GM12878 (cell line): ENCODE results near the gene FAM117B. TPM values are rescaled to one million over a fixed set of nuclear protein-coding genes. Genes with fewer than 3 reads are reported as not detected.

Experiments used
- ATAC-seq: fragments of 200-7000 bp; cut with Tn5 transposase; 3 replicates; pipeline ENCODE4 v1.9.1; 2020; ENCODE audit warnings: mild to moderate bottlenecking, moderate library complexity
- BruUV-seq: library from RNA; stranded (reverse); fragments of 400-500 nt; replicated peaks from 2 replicates; lab custom pipeline; 2021; lab: Mats Ljungman, UMichigan
- CTCF ChIA-PET: fragments of 300-600 bp; sonication (Branson Sonifier 250); formaldehyde crosslinking; extraction: SDS; loops from one replicate; lab custom pipeline; 2021; ENCODE audit warnings: inconsistent platforms; lab: Yijun Ruan, JAX
- POLR2A ChIA-PET: fragments of 350-600 bp; formaldehyde crosslinking; extraction: SDS; loops from one replicate; lab custom pipeline; 2021; ENCODE audit warnings: inconsistent platforms; lab: Charles Lee
- RAD21 ChIA-PET: fragments of 300-600 bp; sonication (Branson Sonifier 250); formaldehyde crosslinking; loops from one replicate; lab custom pipeline; 2023; ENCODE audit warnings: antibody characterized with exemption; ENCODE audit not compliant: unreplicated experiment; lab: Charles Lee
- SMC1A ChIA-PET: fragments of 300-600 bp; sonication (Branson Sonifier 250); formaldehyde crosslinking; loops from one replicate; lab custom pipeline; 2023; ENCODE audit not compliant: unreplicated experiment, uncharacterized antibody; lab: Charles Lee
- DNase-seq: peaks from one replicate; pipeline ENCODE4 v3.0.0-alpha.2; 2011; ENCODE audit warnings: low read depth, low spot score
- FAIRE-seq: peaks from 3 replicates; lab custom pipeline; 2011; peaks lifted over from hg19 to GRCh38; lab: Jason Lieb, UNC
- H2AFZ ChIP-seq: 2 replicates; pipeline ENCODE4 v1.6.0; 2011; ENCODE audit warnings: low read depth, low read length, control low read depth; ENCODE audit not compliant: control insufficient read depth
- H3K27ac ChIP-seq: 2 replicates; pipeline ENCODE4 v1.5.1; 2011; ENCODE audit warnings: control low read depth; ENCODE audit not compliant: control insufficient read depth, insufficient read depth
- H3K27me3 ChIP-seq, 2 experiments: replicated peaks in 1 of 2; 2 replicates each; pipeline versions ENCODE4 v1.6.0 to v1.6.1; 2011; ENCODE audit warnings: low read length in 1 of 2; ENCODE audit not compliant: control insufficient read depth in 2 of 2, insufficient read depth in 2 of 2
- H3K36me3 ChIP-seq, 2 experiments: 2 replicates each; pipeline ENCODE4 v1.5.1; 2011; ENCODE audit warnings: low read length in 1 of 2; ENCODE audit not compliant: control insufficient read depth in 2 of 2, insufficient read depth in 2 of 2
- H3K4me1 ChIP-seq: 2 replicates; pipeline ENCODE4 v1.6.1; 2011; ENCODE audit warnings: mild to moderate bottlenecking, low read length, moderate library complexity, mixed read lengths; ENCODE audit not compliant: control insufficient read depth, insufficient read depth
- H3K4me2 ChIP-seq: 2 replicates; pipeline ENCODE4 v1.6.0; 2011; ENCODE audit warnings: control low read depth; ENCODE audit not compliant: control insufficient read depth, insufficient read depth
- H3K4me3 ChIP-seq: fragments of 200-600 bp; sonication (generic); 2 replicates; pipeline ENCODE4 v1.5.1; 2016
- H3K79me2 ChIP-seq: 2 replicates; pipeline ENCODE4 v1.6.0; 2011; ENCODE audit warnings: low read length; ENCODE audit not compliant: control insufficient read depth, insufficient read depth
- H3K9ac ChIP-seq: 2 replicates; pipeline ENCODE4 v1.8.0; 2011; ENCODE audit warnings: low read length, control low read depth, mixed read lengths; ENCODE audit not compliant: control insufficient read depth, insufficient read depth
- H3K9me3 ChIP-seq: replicated peaks from 3 replicates; pipeline ENCODE4 v1.5.1; 2011; ENCODE audit warnings: mild to moderate bottlenecking, low read length; ENCODE audit not compliant: control insufficient read depth, insufficient read depth
- H4K20me1 ChIP-seq: 2 replicates; pipeline ENCODE4 v1.6.0; 2011; ENCODE audit not compliant: control insufficient read depth, insufficient read depth
- CBFB ChIP-seq: IDR thresholded peaks from 2 replicates; pipeline ENCODE4 v1.6.1; 2016; ENCODE audit warnings: antibody characterized with exemption, low read depth
- CHD1 ChIP-seq: IDR thresholded peaks from 2 replicates; pipeline ENCODE4 v1.6.1; 2012; ENCODE audit warnings: low read depth, low read length, improper control_type of control experiment
- CHD2 ChIP-seq: IDR thresholded peaks from 2 replicates; pipeline ENCODE4 v1.6.1; 2011; ENCODE audit warnings: low read depth, low read length, improper control_type of control experiment, borderline replicate concordance
- CREM ChIP-seq: IDR thresholded peaks from 2 replicates; pipeline ENCODE4 v1.6.1; 2014; ENCODE audit warnings: antibody characterized with exemption, low read depth
- EGR1 ChIP-seq, 2 experiments: IDR thresholded peaks; 1 replicate in 1 of 2; 2 replicates in 1 of 2; pipeline ENCODE4 v1.6.1; 2011 to 2012; ENCODE audit warnings: low read depth in 2 of 2, low read length in 2 of 2, borderline replicate concordance in 1 of 2, mild to moderate bottlenecking in 1 of 2, moderate library complexity in 1 of 2
- ETV6 ChIP-seq, 2 experiments: fragments of 450-650 bp in 1 of 2; IDR thresholded peaks in 1 of 2; conservative IDR thresholded peaks in 1 of 2; 2 replicates each; pipeline ENCODE4 v1.6.1; 2014; ENCODE audit warnings: antibody characterized with exemption in 1 of 2, borderline replicate concordance in 1 of 2, low read depth in 1 of 2, mild to moderate bottlenecking in 1 of 2, moderate library complexity in 1 of 2
- FOS ChIP-seq: IDR thresholded peaks from 3 replicates; pipeline ENCODE4 v1.6.1; 2011; ENCODE audit warnings: borderline replicate concordance; ENCODE audit not compliant: insufficient read length; ENCODE audit errors: extremely low read depth
- GABPA ChIP-seq: IDR thresholded peaks from 2 replicates; pipeline ENCODE4 v1.6.1; 2014; ENCODE audit warnings: antibody characterized with exemption, low read depth, mild to moderate bottlenecking, inconsistent platforms
- IRF4 ChIP-seq: IDR thresholded peaks from 2 replicates; pipeline ENCODE4 v1.6.1; 2011; ENCODE audit warnings: low read depth, low read length
- KAT2A ChIP-seq: conservative IDR thresholded peaks from 2 replicates; pipeline ENCODE4 v1.6.1; 2011; ENCODE audit warnings: low read depth, low read length; ENCODE audit not compliant: control insufficient read depth
- MLLT1 ChIP-seq: fragments of 450-650 bp; IDR thresholded peaks from 2 replicates; pipeline ENCODE4 v1.6.1; 2016; ENCODE audit warnings: mild to moderate bottlenecking
- MTA3 ChIP-seq: IDR thresholded peaks from 2 replicates; pipeline ENCODE4 v1.6.1; 2012; ENCODE audit warnings: low read length, inconsistent platforms, borderline replicate concordance
- SKIL ChIP-seq: fragments of 450-650 bp; IDR thresholded peaks from 2 replicates; pipeline ENCODE4 v1.6.1; 2017; ENCODE audit warnings: mild to moderate bottlenecking, low read depth, inconsistent platforms; ENCODE audit not compliant: poor library complexity, severe bottlenecking
- SMC3 ChIP-seq: IDR thresholded peaks from 2 replicates; pipeline ENCODE4 v1.6.1; 2011; ENCODE audit warnings: low read length, improper control_type of control experiment, borderline replicate concordance
- SREBF1 ChIP-seq: IDR thresholded peaks from 2 replicates; pipeline ENCODE4 v1.6.1; 2012; ENCODE audit warnings: mild to moderate bottlenecking, low read length
- TCF7 ChIP-seq: IDR thresholded peaks from 2 replicates; pipeline ENCODE4 v1.6.1; 2014; ENCODE audit warnings: antibody characterized with exemption, borderline replicate concordance
- ZZZ3 ChIP-seq: IDR thresholded peaks from 2 replicates; pipeline ENCODE4 v1.6.1; 2011; ENCODE audit warnings: low read depth; ENCODE audit not compliant: control insufficient read depth, insufficient read length
- WGBS: methylation state at CpG from one replicate; pipeline ENCODE4 v1.1.6; 2016; ENCODE audit warnings: low lambda C conversion rate; ENCODE audit not compliant: insufficient replicate concordance, insufficient coverage; ENCODE audit errors: missing lambda C conversion rate; 5-methylcytosine and 5-hydroxymethylcytosine counted together
- in situ Hi-C: fragments of 300-500 bp; cut with MboI; formaldehyde crosslinking; loops from 9 replicates; pipeline ENCODE4 v1.14.3; 2018; ENCODE audit warnings: mixed read lengths
- intact Hi-C: fragments of 100-400 bp; cut with micrococcal nuclease; formaldehyde crosslinking; loops from one replicate; pipeline ENCODE4 v1.14.2; 2022; ENCODE audit not compliant: unreplicated experiment
- polyA plus RNA-seq, 11 experiments: library from polyadenylated mRNA; depleted of rRNA in 4 of 11; unstranded in 6 of 11; stranded (reverse) in 5 of 11; fragments of >200 nt; fragmentation: Nextera tagmentation in 4 of 11; fragmentation: Illumina TruSeq in 1 of 11; extraction: Ambion mirVana in 4 of 11; extraction: Trizol in 1 of 11; gene quantifications; 1 replicate in 1 of 11; 2 replicates in 10 of 11; pipeline versions ENCODE4 v1.2.1 to v1.2.3, GENCODE V29; 2011 to 2016; ENCODE audit warnings: inconsistent platforms in 2 of 11, missing spikeins in 2 of 11, low read depth in 1 of 11
- total RNA-seq, 4 experiments: library from RNA; depleted of rRNA in 3 of 4; stranded (reverse); fragments of >200 nt in 3 of 4; fragmentation: Illumina TruSeq in 1 of 4; extraction: Trizol in 1 of 4; gene quantifications; 2 replicates each; pipeline versions ENCODE4 v1.2.1 to v1.2.3, GENCODE V29; 2013 to 2021

Gene FAM117B
- total and polyA plus RNA-seq, 10 of the 15 experiments (the other 5 are each of a cell fraction or from before 2014, with no cell fraction given), result 1.6 to 7.6 (median 4.2) TPM

- in situ Hi-C loops (no loop called here), intact Hi-C loops (loop anchor here (2.0 kb wide), 1 partner anchor 25 kb away; the partner anchor contains the start of gene FAM117B)
- ATAC-seq (peak; percentile 91), FAIRE-seq (peak; percentile 93), DNase-seq (peak; percentile 90)
- H3K79me2 ChIP-seq, result no peaks in the 10 kb centered on the region
- no peaks in the 10 kb centered on the region for H3K27me3 ChIP-seq
- BruUV-seq, result no TSS peak
- ChIA-PET RAD21 (interaction anchor here (1.1 to 1.8 kb wide), 5 partner anchors 11 to 61 kb away, joined by 3 to 16 read pairs (median 4); partner anchors contain the start of gene FAM117B), SMC1A (interaction anchor here (0.8 to 2.4 kb wide), 12 partner anchors 8 to 90 kb away, joined by 3 to 21 read pairs (median 5); partner anchors contain the start of gene FAM117B), CTCF (interaction anchor here (1.3 to 2.6 kb wide), 5 partner anchors 11 to 91 kb away, joined by 4 to 21 read pairs (median 6); partner anchors contain the start of gene FAM117B), POLR2A (interaction anchor here (1.2 to 3.2 kb wide), 3 partner anchors 19 to 26 kb away, joined by 3 to 18 read pairs (median 5); partner anchors contain the start of gene FAM117B)
- no peaks in the 10 kb centered on the region; the same call in 2 of the 3 replicates for H3K9me3 ChIP-seq
- H2AFZ ChIP-seq, result peak overlapping the region; percentile 86
- 0% methylated on average over 3 of the region's 3 CpGs for WGBS
- H3K4me2 ChIP-seq, result peak overlapping the region; percentile 56
- no peaks in the 10 kb centered on the region for H4K20me1 ChIP-seq
- H3K4me1 ChIP-seq, result peaks cover 34% of the 10 kb centered on the region
- H3K27ac ChIP-seq, result peak overlapping the region; percentile 64
- H3K9ac ChIP-seq, result 0 out of 2 replicates have a peak overlapping the region, but pooled peaks have one; percentile 15
- H3K36me3 ChIP-seq, result no peaks in the 10 kb centered on the region
- H3K4me3 ChIP-seq, result no peak overlapping the region
- TF ChIP-seq EGR1 (IDR thresholded peaks at IDR 0.05; ENCODE audit: borderline replicate concordance in 1 of 2, low read depth in 2 of 2, low read length in 2 of 2) (no peak), ETV6 (conservative IDR thresholded peaks at IDR 0.05 in 1 of 2, IDR thresholded peaks at IDR 0.05 in 1 of 2; ENCODE audit: borderline replicate concordance in 1 of 2, low read depth in 1 of 2) (peak in 1 of 2 experiments; percentile 76; a peak in 1 of 4 replicates), CBFB (no peak), CHD1 (no peak), MTA3 (0 out of 2 replicates have a peak, but pooled peaks have one; percentile 65), CREM (peak; percentile 57), FOS (no peak), MLLT1 (no peak), IRF4 (peak; percentile 84), TCF7 (no peak), GABPA (0 out of 2 replicates have a peak, but pooled peaks have one; percentile 21), SKIL (peak; percentile 87), SMC3 (no peak), SREBF1 (no peak), KAT2A (no peak), ZZZ3 (no peak), CHD2 (no peak)
Measured at GRCh38 chr2:202609381-202610145, 25.2 kb upstream of the FAM117B start.
